AG04450 (cell line): ENCODE data around the gene FXYD1. TPM values are rescaled to one million over a fixed set of nuclear protein-coding genes. Genes with fewer than 3 reads are reported as not detected.

Experiments
- CTCF ChIA-PET: fragments of 300-600, 350-600 bp; formaldehyde crosslinking; extraction: SDS; loops from one replicate; lab custom pipeline; 2022; ENCODE audit warnings: antibody characterized with exemption, inconsistent platforms; lab: Charles Lee
- POLR2A ChIA-PET: fragments of 350-600 bp; formaldehyde crosslinking; extraction: SDS; loops from one replicate; lab custom pipeline; 2021; ENCODE audit warnings: antibody characterized with exemption, inconsistent platforms; lab: Yijun Ruan, JAX
- DNase-seq: peaks from one replicate; pipeline ENCODE4 v3.0.0-alpha.2; 2011; ENCODE audit warnings: low read depth, low spot score
- H3K27ac ChIP-seq: one replicate; pipeline ENCODE4 v1.5.1; 2012; ENCODE audit warnings: low read depth, low read length, control low read depth
- H3K27me3 ChIP-seq: one replicate; pipeline ENCODE4 v1.6.0; 2012; ENCODE audit warnings: low read length; ENCODE audit not compliant: control insufficient read depth, insufficient read depth
- H3K4me3 ChIP-seq: 2 replicates; pipeline ENCODE4 v1.5.1; 2011; ENCODE audit warnings: mild to moderate bottlenecking, low read depth, low read length, control low read depth
- H3K9me3 ChIP-seq: 2 replicates; pipeline ENCODE4 v1.5.1; 2012; ENCODE audit warnings: low read length; ENCODE audit not compliant: control insufficient read depth, insufficient read depth
- polyA plus RNA-seq: library from polyadenylated mRNA; depleted of rRNA; stranded (reverse); fragments of >200 nt; gene quantifications from 2 replicates; pipeline ENCODE4 v1.2.3, GENCODE V29; 2011
- TF ChIP-seq, protein P1 (sequence below): IDR thresholded peaks from 2 replicates; pipeline ENCODE4 v1.5.1; 2011; ENCODE audit warnings: low read depth, low read length, control low read depth, inconsistent platforms

The FXYD1 gene
- polyA plus RNA-seq, 1 experiment: 1.3 TPM

- no peak for DNase-seq
- ChIA-PET POLR2A (no interaction called here), CTCF (interaction anchor here (1.4 kb wide), 1 partner anchor 49 kb away, joined by 4 read pairs; no protein-coding TSS in a partner anchor)
- TF ChIP-seq, protein P1, sequence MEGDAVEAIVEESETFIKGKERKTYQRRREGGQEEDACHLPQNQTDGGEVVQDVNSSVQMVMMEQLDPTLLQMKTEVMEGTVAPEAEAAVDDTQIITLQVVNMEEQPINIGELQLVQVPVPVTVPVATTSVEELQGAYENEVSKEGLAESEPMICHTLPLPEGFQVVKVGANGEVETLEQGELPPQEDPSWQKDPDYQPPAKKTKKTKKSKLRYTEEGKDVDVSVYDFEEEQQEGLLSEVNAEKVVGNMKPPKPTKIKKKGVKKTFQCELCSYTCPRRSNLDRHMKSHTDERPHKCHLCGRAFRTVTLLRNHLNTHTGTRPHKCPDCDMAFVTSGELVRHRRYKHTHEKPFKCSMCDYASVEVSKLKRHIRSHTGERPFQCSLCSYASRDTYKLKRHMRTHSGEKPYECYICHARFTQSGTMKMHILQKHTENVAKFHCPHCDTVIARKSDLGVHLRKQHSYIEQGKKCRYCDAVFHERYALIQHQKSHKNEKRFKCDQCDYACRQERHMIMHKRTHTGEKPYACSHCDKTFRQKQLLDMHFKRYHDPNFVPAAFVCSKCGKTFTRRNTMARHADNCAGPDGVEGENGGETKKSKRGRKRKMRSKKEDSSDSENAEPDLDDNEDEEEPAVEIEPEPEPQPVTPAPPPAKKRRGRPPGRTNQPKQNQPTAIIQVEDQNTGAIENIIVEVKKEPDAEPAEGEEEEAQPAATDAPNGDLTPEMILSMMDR: no peak
- Histone ChIP-seq H3K27me3 (peaks cover 3% of the 10 kb centered on the region), H3K4me3 (no peak overlapping the region), H3K27ac (no peak overlapping the region), H3K9me3 (no peaks in the 10 kb centered on the region)
Measured at GRCh38 chr19:35093430-35093829, 45.2 kb upstream of the FXYD1 start.

DNA sequence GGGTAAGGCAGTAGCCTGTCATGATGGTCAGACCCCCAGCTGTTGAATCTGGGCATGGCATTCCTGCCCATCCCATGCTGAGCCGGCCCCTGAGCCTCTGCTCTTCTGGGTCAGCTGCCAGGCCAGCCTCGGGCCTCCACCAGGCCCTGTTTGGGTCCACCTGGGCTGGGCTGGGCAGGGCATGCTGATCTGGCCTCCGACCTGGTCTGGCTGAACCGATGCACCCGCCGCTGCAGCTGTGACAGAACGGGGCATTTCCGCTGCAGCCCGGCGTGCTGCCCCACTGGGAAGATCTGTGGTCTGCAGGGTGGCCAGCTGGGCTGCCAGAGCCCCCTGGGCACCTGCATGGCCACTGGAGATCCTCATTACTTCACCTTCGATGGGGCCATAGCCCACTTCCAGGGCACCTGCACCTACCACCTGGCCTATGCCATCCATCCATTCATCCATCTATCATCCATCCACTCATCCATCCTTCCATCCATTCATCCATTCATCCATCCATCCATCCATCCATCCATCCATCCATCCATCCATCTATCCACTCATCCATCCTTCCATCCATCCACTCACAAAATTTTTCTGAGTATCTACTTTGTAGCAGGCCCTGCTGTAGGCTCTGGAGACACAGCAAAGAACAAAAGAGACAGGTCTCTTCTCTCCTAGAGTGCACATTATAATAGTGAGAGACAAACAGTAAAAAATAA lies 44.5 kb upstream of the FXYD1 start:
- ChIA-PET POLR2A (no interaction called here), CTCF (no interaction called here)
- TF ChIP-seq, protein P1: no peak
- Histone ChIP-seq H3K9me3 (no peaks in the 10 kb centered on the region), H3K4me3 (no peak overlapping the region), H3K27me3 (peaks cover 3% of the 10 kb centered on the region), H3K27ac (no peak overlapping the region)
- DNase-seq: no peak

DNA sequence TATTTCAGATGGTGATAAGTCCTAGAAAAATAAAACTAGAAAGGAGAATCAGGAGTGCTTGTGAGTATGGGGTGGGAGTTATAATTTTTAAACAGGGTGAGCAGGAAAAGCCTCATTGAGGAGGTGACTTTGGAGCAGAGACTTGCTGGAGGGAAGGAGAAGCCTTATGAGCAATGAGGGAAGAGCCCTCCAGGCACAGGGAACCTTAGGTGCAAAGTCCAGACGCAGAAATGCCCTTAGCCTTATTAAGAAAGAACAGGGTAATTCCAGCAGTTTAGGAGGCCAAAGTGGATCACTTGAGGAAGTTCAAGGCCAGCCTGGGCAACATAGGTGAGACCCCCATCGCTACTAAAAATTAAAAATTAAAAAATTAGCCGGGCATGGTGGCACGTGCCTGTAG lies 44.0 kb upstream of the FXYD1 start:
- Histone ChIP-seq H3K27me3 (peaks cover 3% of the 10 kb centered on the region), H3K9me3 (no peaks in the 10 kb centered on the region), H3K27ac (no peak overlapping the region), H3K4me3 (no peak overlapping the region)
- POLR2A ChIA-PET: no interaction called here
- CTCF ChIA-PET: no interaction called here
- TF ChIP-seq, protein P1: no peak
- no peak for DNase-seq

DNA sequence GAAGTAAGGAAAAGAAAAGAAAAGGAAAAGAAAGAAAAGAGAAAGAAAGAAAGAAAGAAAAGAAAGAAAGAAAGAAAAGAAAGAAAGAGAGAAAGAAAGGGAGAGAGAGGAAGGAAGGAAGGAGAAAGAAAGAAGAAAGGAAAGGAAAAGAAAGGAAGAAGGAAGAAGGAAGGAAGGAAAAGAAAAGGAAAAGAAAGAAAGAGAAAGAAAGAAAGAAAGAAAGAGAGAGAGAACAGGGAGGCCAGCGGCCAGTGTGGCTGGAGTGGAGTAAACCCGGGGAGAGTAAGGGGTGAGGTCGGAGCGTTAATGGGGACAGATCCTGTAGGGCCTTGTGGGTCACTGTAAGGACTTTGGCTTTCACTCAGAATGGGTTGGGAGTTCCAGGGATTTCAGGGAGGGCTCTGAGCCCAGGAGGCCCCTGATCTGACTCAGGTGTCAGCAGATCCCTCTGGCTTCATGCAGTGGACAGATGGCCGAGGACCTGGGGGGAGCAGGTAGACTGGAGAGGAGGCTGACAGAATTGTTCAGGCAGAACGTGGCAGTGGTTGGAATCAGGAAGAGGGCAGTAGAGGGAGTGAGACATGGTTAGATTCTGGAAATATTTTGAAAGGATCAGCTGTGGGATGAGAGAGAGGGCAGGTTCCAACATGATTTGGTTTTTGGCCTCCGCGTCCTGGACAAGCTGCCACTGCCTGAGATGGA lies 42.8 kb upstream of the FXYD1 start:
- TF ChIP-seq, protein P1: no peak
- H3K9me3 ChIP-seq: no peaks in the 10 kb centered on the region
- H3K4me3 ChIP-seq: no peak overlapping the region
- POLR2A ChIA-PET: no interaction called here
- DNase-seq: no peak
- no peak overlapping the region for H3K27ac ChIP-seq
- peaks cover 3% of the 10 kb centered on the region for H3K27me3 ChIP-seq
- CTCF ChIA-PET: interaction anchor here (1.4 to 2.5 kb wide), 2 partner anchors 29 to 51 kb away, joined by 4 to 10 read pairs; no protein-coding TSS in a partner anchor
